GM12864 (cell line): ENCODE results near the gene PCDHGA1.
A peak's percentile ranks its signal among the peaks of the same experiment; 100 is the strongest.

Source experiments
- DNase-seq: peaks from one replicate; pipeline ENCODE4 v3.0.0-alpha.2; 2011; ENCODE audit warnings: low read depth
- H3K4me3 ChIP-seq: 2 replicates; pipeline ENCODE4 v1.5.1; 2011; ENCODE audit warnings: mild to moderate bottlenecking, low read depth, low read length, control low read depth
- TF ChIP-seq, protein P1 (sequence below): IDR thresholded peaks from 2 replicates; pipeline ENCODE4 v1.5.1; 2011; ENCODE audit warnings: low read depth, mild to moderate bottlenecking, moderate library complexity, low read length, control low read depth, inconsistent platforms; ENCODE audit errors: missing control alignments

Gene PCDHGA1

GRCh38 chr5:141487131-141487530, 156.8 kb downstream of the PCDHGA1 start:
- DNase-seq: no peak
- TF ChIP-seq, protein P1, sequence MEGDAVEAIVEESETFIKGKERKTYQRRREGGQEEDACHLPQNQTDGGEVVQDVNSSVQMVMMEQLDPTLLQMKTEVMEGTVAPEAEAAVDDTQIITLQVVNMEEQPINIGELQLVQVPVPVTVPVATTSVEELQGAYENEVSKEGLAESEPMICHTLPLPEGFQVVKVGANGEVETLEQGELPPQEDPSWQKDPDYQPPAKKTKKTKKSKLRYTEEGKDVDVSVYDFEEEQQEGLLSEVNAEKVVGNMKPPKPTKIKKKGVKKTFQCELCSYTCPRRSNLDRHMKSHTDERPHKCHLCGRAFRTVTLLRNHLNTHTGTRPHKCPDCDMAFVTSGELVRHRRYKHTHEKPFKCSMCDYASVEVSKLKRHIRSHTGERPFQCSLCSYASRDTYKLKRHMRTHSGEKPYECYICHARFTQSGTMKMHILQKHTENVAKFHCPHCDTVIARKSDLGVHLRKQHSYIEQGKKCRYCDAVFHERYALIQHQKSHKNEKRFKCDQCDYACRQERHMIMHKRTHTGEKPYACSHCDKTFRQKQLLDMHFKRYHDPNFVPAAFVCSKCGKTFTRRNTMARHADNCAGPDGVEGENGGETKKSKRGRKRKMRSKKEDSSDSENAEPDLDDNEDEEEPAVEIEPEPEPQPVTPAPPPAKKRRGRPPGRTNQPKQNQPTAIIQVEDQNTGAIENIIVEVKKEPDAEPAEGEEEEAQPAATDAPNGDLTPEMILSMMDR: no peak
- H3K4me3 ChIP-seq: no peak overlapping the region

DNA sequence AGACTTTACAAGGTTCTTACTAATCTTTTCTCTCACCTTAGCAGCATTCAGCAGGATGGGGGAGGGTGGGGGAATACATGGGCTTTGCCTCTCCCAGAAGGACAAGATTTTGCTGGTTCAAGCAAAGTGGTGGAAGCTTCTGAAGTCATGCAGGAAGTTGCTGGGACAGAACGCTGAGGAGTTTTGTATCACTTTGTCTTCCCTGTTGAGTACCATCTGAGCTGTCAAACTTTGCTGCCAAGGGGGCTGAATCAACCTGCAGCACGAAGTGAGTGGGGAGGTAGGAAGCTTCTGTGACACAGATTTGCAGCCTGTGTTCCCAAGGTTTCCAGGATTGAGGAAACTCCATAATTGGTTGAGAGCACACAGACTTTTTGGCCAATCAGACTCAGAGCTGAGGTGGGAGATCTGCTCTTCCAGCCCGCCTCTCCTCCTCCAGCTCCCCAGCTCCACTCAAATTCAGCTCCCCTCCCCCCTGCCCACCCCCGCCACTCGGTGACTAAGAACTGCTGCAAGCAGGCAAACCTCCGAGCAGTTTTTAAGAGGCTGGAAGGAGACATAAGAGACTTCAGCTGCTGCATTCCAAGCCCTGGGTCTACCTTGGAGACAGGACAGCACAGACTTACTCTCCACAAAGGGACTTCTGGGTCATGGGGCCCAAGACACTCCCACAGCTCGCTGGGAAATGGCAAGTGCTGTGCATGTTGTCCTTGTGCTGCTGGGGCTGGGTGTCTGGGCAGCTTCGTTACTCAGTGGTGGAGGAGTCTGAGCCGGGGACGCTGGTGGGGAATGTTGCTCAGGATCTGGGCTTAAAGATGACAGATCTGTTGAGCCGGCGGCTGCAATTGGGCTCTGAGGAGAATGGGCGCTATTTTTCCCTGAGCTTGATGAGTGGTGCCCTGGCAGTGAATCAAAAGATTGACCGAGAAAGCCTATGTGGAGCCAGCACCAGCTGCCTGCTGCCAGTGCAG, 158.6 kb downstream of the PCDHGA1 start, which contains the start of gene PCDHGC5:
TSS of gene PCDHGC5 (plus strand) at position 491 of the 971 bp plus-strand sequence. CDS start at position 651, 160 bp downstream.
- H3K4me3 ChIP-seq: no peak within 1 kb of the TSS
- DNase-seq: no peak
- TF ChIP-seq, protein P1: no peak

DNA sequence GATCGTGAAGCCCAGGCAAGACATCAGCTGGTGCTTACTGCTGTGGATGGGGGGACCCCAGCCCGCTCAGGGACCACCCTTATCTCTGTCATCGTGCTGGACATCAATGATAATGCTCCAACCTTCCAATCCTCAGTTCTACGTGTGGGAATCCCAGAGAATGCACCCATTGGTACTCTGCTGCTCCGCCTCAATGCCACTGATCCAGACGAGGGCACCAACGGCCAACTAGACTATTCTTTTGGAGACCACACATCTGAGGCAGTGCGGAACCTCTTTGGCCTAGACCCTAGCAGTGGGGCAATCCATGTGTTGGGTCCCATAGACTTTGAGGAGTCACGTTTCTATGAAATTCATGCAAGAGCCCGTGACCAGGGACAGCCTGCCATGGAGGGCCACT, 159.5 kb downstream of the PCDHGA1 start:
- TF ChIP-seq, protein P1: no peak
- no peak for DNase-seq
- no peak overlapping the region for H3K4me3 ChIP-seq

GRCh38 chr5:141490271-141490670, 160.0 kb downstream of the PCDHGA1 start:
- DNase-seq: no peak
- TF ChIP-seq, protein P1: no peak
- H3K4me3 ChIP-seq: no peak overlapping the region

DNA sequence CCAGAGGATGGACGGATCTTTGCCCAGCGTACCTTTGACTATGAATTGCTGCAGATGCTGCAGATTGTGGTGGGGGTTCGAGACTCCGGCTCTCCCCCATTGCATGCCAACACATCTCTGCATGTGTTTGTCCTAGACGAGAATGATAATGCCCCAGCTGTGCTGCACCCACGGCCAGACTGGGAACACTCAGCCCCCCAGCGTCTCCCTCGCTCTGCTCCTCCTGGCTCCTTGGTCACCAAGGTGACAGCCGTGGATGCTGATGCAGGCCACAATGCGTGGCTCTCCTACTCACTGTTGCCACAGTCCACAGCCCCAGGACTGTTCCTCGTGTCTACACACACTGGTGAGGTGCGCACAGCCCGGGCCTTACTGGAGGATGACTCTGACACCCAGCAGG, 160.5 kb downstream of the PCDHGA1 start:
- no peak for DNase-seq
- TF ChIP-seq, protein P1: no peak

DNA sequence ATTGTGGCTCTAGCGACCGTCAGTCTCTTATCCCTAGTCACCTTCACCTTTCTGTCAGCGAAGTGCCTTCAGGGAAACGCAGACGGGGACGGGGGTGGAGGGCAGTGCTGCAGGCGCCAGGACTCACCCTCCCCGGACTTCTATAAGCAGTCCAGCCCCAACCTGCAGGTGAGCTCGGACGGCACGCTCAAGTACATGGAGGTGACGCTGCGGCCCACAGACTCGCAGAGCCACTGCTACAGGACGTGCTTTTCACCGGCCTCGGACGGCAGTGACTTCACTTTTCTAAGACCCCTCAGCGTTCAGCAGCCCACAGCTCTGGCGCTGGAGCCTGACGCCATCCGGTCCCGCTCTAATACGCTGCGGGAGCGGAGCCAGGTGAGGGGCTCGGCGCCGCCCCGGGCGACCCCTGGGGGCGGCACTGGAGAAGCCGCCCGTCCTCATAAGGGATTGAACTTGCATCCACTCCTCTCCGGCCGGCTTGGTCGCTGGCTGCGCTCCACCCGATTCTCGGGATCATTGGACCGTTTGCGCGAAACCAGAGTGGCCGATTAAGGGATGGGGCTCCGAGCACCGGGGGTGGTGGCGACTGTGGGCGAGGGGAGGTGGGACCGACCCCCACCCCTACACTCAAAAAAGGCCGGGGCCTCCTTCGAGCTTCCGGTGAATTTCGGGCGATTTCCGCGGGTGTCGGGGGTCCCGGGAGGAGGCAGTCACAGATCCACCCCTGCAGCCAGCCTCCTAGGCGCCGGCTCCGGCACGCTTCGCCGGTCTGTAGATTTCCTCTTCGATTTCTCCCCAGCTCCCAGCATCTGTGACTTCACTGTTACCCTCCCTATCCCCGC, 161.2 kb downstream of the PCDHGA1 start:
- H3K4me3 ChIP-seq: peak overlapping the region; percentile 39
- TF ChIP-seq, protein P1: no peak
- no peak for DNase-seq

More for the DNA sequence above, 160.5 kb downstream of the PCDHGA1 start:
- H3K4me3 ChIP-seq: no peak overlapping the region
